Neural cell (in vitro differentiated cells): ENCODE data around the gene MUC12. TPM values are rescaled to one million over a fixed set of nuclear protein-coding genes. Genes with fewer than 3 reads are reported as not detected.

Source experiments
- H2AFZ ChIP-seq: fragments of 200-600, 300-800 bp; sonication (generic), shearing (Covaris generic); 2 replicates; pipeline ENCODE4 v1.6.0; 2014; ENCODE audit warnings: low read depth, mild to moderate bottlenecking, antibody characterized with exemption, low read length, moderate library complexity
- H3F3A ChIP-seq: fragments of 200-600 bp; shearing (Covaris generic); 2 replicates; pipeline ENCODE4 v1.6.1; 2016; ENCODE audit warnings: mild to moderate bottlenecking, moderate library complexity, mixed read lengths, antibody characterized with exemption, low read length; ENCODE audit not compliant: insufficient read depth, poor library complexity, severe bottlenecking
- H3K27ac ChIP-seq: fragments of 200-600, 300-800 bp; sonication (generic), shearing (Covaris generic); 2 replicates; pipeline ENCODE4 v1.5.1; 2014; ENCODE audit warnings: mild to moderate bottlenecking, low read length, moderate library complexity
- H3K27me3 ChIP-seq: fragments of 300-800, 200-600 bp; sonication (generic), shearing (Covaris generic); 2 replicates; pipeline ENCODE4 v1.6.0; 2014; ENCODE audit warnings: mild to moderate bottlenecking, low read depth, low read length, moderate library complexity; ENCODE audit not compliant: insufficient read depth
- H3K36me3 ChIP-seq: fragments of 300-800, 200-600 bp; sonication (generic), shearing (Covaris generic); 2 replicates; pipeline ENCODE4 v1.5.1; 2014; ENCODE audit warnings: mild to moderate bottlenecking, antibody characterized with exemption, low read length, moderate library complexity; ENCODE audit not compliant: insufficient read depth
- H3K4me2 ChIP-seq: fragments of 300-800, 200-600 bp; sonication (generic), shearing (Covaris generic); 2 replicates; pipeline ENCODE4 v1.6.0; 2014; ENCODE audit warnings: mild to moderate bottlenecking, low read length
- H3K4me3 ChIP-seq: fragments of 300-800, 200-600 bp; sonication (generic), shearing (Covaris generic); 2 replicates; pipeline ENCODE4 v1.5.1; 2014; ENCODE audit warnings: mild to moderate bottlenecking, low read length, moderate library complexity
- H3K79me2 ChIP-seq: fragments of 200-600 bp; shearing (Covaris generic); replicated peaks from 2 replicates; pipeline ENCODE4 v1.6.0; 2014; ENCODE audit warnings: mild to moderate bottlenecking, low read length, moderate library complexity; ENCODE audit not compliant: insufficient read depth
- H3K9ac ChIP-seq: fragments of 300-800, 200-600 bp; sonication (generic), shearing (Covaris generic); 2 replicates; pipeline ENCODE4 v1.6.1; 2016; ENCODE audit warnings: mild to moderate bottlenecking, low read length, mixed read lengths
- H3K9me2 ChIP-seq: fragments of 200-600 bp; shearing (Covaris generic); 2 replicates; pipeline ENCODE4 v1.6.1; 2016; ENCODE audit warnings: mild to moderate bottlenecking, low read length, mixed read lengths; ENCODE audit not compliant: insufficient read depth
- H3K9me3 ChIP-seq: fragments of 200-600, 300-800 bp; sonication (generic), shearing (Covaris generic); 2 replicates; pipeline ENCODE4 v1.6.1; 2016; ENCODE audit warnings: mild to moderate bottlenecking, mixed run types, low read length, moderate library complexity, mixed read lengths
- H4K20me1 ChIP-seq: fragments of 200-600 bp; shearing (Covaris generic); 2 replicates; pipeline ENCODE4 v1.6.1; 2016; ENCODE audit warnings: mild to moderate bottlenecking, mixed run types; ENCODE audit not compliant: insufficient read depth
- EP300 ChIP-seq: fragments of 450-650 bp; conservative IDR thresholded peaks from 2 replicates; pipeline ENCODE4 v1.6.1; 2014; ENCODE audit warnings: antibody characterized with exemption, mild to moderate bottlenecking, moderate library complexity; ENCODE audit not compliant: poor library complexity, severe bottlenecking
- EZH2 ChIP-seq: fragments of 200-600, 300-800 bp; shearing (Covaris generic), sonication (generic); IDR thresholded peaks from 2 replicates; pipeline ENCODE4 v1.6.1; 2014; ENCODE audit warnings: antibody characterized with exemption, low read length, borderline replicate concordance, mild to moderate bottlenecking; ENCODE audit not compliant: insufficient read depth, poor library complexity, severe bottlenecking
- MXI1 ChIP-seq: fragments of 450-650 bp; conservative IDR thresholded peaks from 2 replicates; pipeline ENCODE4 v1.6.1; 2014; ENCODE audit warnings: antibody characterized with exemption, mild to moderate bottlenecking; ENCODE audit not compliant: poor library complexity, severe bottlenecking
- POLR2AphosphoS5 ChIP-seq: IDR thresholded peaks from 2 replicates; pipeline ENCODE4 v1.6.1; 2012
- RAD21 ChIP-seq: fragments of 450-650 bp; conservative IDR thresholded peaks from 2 replicates; pipeline ENCODE4 v1.6.1; 2014; ENCODE audit warnings: antibody characterized with exemption, mild to moderate bottlenecking, moderate library complexity
- SMC3 ChIP-seq: fragments of 450-650 bp; conservative IDR thresholded peaks from 2 replicates; pipeline ENCODE4 v1.6.1; 2014; ENCODE audit warnings: antibody characterized with exemption, mild to moderate bottlenecking, moderate library complexity; ENCODE audit not compliant: poor library complexity
- TAF1 ChIP-seq: IDR thresholded peaks from 2 replicates; pipeline ENCODE4 v1.6.1; 2012; ENCODE audit warnings: low read depth
- polyA plus RNA-seq: library from polyadenylated mRNA; depleted of rRNA; stranded (reverse); fragments of >200 nt; gene quantifications from 2 replicates; pipeline ENCODE4 v1.2.3, GENCODE V29; 2014
- TF ChIP-seq, protein P1 (sequence below): IDR thresholded peaks from 2 replicates; pipeline ENCODE4 v1.6.1; 2012; ENCODE audit warnings: borderline replicate concordance
- TF ChIP-seq, protein P2 (sequence below): fragments of 450-650 bp; IDR thresholded peaks from 2 replicates; pipeline ENCODE4 v1.5.1; 2014; ENCODE audit warnings: antibody characterized with exemption, mild to moderate bottlenecking, moderate library complexity; ENCODE audit not compliant: poor library complexity, severe bottlenecking

Gene MUC12
- polyA plus RNA-seq, 1 donor from 2014 or later = not detected

DNA sequence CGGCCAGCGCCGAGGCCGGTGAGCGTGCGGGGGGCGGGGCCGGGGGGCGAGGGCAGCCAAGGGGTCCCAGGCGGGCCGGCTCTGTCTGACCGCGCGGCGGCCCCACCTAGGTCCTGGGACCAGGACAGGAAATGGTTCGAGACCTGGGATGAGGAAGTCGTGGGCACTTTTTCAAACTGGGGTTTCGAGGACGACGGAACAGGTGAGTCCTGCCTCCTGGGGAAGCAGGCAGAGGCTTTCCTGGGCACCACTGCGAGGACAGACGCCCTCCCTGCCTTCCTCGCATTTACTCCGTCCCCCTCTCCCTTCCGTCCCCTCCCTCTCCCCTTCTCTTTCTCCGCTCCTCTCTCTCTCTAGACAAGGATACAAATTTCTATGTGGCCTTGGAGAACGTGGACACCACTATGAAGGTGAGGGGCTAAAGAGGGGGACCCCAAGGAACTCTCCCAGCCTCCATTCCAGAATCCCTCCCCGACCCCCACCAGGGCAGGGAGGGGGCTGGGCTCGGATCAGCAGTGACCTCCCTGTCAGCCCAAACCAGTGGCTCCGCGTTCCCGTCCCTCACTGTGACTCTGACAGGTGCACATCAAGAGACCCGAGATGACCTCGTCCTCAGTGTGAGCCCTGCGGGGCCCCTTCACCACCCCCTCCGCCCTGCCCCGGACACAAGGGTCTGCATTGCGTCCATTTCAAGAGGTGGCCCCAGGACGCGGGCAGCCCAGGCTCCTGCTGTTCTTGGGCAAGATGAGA is 2.6 kb upstream of the MUC12 start:
- H2AFZ ChIP-seq = no peak overlapping the region
- no peak overlapping the region for H3K27ac ChIP-seq
- H3K9me2 ChIP-seq = no peaks in the 10 kb centered on the region
- H3K9ac ChIP-seq = peak overlapping the region; percentile 32
- no peaks in the 10 kb centered on the region for H3K36me3 ChIP-seq
- H4K20me1 ChIP-seq = no peaks in the 10 kb centered on the region
- H3K27me3 ChIP-seq = peaks cover 51% of the 10 kb centered on the region
- H3F3A ChIP-seq = no peaks in the 10 kb centered on the region
- no peaks in the 10 kb centered on the region for H3K79me2 ChIP-seq
- H3K4me3 ChIP-seq = peak overlapping the region; percentile 60
- no peaks in the 10 kb centered on the region for H3K9me3 ChIP-seq
- no peak for TF ChIP-seq EP300
- TF ChIP-seq, protein P1, sequence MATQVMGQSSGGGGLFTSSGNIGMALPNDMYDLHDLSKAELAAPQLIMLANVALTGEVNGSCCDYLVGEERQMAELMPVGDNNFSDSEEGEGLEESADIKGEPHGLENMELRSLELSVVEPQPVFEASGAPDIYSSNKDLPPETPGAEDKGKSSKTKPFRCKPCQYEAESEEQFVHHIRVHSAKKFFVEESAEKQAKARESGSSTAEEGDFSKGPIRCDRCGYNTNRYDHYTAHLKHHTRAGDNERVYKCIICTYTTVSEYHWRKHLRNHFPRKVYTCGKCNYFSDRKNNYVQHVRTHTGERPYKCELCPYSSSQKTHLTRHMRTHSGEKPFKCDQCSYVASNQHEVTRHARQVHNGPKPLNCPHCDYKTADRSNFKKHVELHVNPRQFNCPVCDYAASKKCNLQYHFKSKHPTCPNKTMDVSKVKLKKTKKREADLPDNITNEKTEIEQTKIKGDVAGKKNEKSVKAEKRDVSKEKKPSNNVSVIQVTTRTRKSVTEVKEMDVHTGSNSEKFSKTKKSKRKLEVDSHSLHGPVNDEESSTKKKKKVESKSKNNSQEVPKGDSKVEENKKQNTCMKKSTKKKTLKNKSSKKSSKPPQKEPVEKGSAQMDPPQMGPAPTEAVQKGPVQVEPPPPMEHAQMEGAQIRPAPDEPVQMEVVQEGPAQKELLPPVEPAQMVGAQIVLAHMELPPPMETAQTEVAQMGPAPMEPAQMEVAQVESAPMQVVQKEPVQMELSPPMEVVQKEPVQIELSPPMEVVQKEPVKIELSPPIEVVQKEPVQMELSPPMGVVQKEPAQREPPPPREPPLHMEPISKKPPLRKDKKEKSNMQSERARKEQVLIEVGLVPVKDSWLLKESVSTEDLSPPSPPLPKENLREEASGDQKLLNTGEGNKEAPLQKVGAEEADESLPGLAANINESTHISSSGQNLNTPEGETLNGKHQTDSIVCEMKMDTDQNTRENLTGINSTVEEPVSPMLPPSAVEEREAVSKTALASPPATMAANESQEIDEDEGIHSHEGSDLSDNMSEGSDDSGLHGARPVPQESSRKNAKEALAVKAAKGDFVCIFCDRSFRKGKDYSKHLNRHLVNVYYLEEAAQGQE = no peak
- TF ChIP-seq, protein P2, sequence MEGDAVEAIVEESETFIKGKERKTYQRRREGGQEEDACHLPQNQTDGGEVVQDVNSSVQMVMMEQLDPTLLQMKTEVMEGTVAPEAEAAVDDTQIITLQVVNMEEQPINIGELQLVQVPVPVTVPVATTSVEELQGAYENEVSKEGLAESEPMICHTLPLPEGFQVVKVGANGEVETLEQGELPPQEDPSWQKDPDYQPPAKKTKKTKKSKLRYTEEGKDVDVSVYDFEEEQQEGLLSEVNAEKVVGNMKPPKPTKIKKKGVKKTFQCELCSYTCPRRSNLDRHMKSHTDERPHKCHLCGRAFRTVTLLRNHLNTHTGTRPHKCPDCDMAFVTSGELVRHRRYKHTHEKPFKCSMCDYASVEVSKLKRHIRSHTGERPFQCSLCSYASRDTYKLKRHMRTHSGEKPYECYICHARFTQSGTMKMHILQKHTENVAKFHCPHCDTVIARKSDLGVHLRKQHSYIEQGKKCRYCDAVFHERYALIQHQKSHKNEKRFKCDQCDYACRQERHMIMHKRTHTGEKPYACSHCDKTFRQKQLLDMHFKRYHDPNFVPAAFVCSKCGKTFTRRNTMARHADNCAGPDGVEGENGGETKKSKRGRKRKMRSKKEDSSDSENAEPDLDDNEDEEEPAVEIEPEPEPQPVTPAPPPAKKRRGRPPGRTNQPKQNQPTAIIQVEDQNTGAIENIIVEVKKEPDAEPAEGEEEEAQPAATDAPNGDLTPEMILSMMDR = peak; percentile 8
- TF ChIP-seq POLR2AphosphoS5 = no peak
- TF ChIP-seq TAF1 = no peak
- no peak overlapping the region for H3K4me2 ChIP-seq

DNA sequence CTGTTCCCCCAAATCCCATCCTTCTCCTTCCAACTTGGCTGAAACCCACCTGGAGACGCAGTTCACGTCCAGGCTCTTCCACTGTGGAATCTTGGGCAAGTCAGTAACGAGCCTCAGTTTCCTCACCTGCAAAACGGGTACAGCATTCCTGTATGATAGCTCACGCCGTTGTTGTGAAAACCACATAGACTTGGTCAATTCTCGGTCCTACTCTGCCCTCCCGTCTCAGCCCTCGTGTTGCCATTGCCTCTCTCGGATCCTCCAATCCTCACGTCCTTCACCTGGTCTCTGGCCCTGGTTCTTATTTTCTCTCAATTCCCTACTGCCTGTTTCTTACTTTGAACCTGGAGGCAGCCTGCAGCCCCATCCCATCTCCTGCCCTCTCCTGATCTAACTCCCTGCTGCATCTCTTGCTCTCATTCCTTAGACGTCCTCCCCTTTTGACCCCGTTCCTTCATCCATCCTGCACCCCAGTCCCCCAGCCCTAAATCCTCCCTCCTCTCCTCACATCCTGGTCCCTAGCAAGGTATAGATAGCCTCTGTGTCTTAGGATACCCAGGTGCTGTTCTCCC is 2.0 kb upstream of the MUC12 start:
- Histone ChIP-seq H3K4me3 (no peak overlapping the region), H2AFZ (no peak overlapping the region), H3K27ac (no peak overlapping the region), H3K9me3 (no peaks in the 10 kb centered on the region), H3K9me2 (no peaks in the 10 kb centered on the region), H3K79me2 (no peaks in the 10 kb centered on the region), H3K27me3 (peaks cover 51% of the 10 kb centered on the region), H3F3A (no peaks in the 10 kb centered on the region), H3K36me3 (no peaks in the 10 kb centered on the region), H3K4me2 (no peak overlapping the region), H3K9ac (no peak overlapping the region), H4K20me1 (no peaks in the 10 kb centered on the region)
- TF ChIP-seq, protein P1 = no peak
- TF ChIP-seq MXI1 (no peak), EZH2 (no peak), POLR2AphosphoS5 (no peak), RAD21 (no peak), TAF1 (no peak), EP300 (no peak), SMC3 (no peak)
- TF ChIP-seq, protein P2 = no peak
